ENCODE measurements around the gene GNA12. TPM values are rescaled to one million over a fixed set of nuclear protein-coding genes. Genes with fewer than 3 reads are reported as not detected.
"Not testable (repeated sequence)": the region's sequence is repeated elsewhere in the genome, so short reads cannot be mapped to it uniquely, and the experiment has no call there.

GNA12 gene
- polyA plus RNA-seq, 4 donors = 3.4 to 27.2 (median 14.5) TPM

DNA sequence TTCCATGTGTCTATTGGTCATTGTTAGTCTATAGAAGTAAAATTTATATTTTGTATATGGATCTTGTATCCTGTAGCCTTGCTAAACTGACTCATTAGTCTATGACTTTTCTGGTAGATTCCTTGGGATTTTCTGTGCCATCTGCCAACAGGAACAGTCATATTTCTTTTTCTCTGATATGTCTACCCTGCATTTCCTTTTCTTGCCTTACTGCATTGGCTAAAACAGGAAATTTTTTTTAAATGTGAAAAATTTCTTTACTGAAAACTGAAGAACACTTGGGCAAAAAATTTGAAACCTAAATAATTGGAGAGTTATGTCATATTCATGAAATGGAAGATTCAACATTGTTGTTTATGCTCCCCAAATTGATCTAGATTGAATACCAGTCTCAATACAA, 88.6 kb downstream of the GNA12 start:
- Histone ChIP-seq H3K4me1 (ENCODE audit: control insufficient read depth in 3 of 3, insufficient read depth in 2 of 3, low read depth in 1 of 3, low read length in 2 of 3) (peaks cover 3 to 32% (median 13%) of the 10 kb centered on the region in 3 donors), H3K9me3 (ENCODE audit: control insufficient read depth in 2 of 2, insufficient read depth in 1 of 2, low read depth in 1 of 2, low read length in 1 of 2) (no peaks in the 10 kb centered on the region), H3K27ac (ENCODE audit: low read depth in 1 of 3, low read length in 2 of 3) (no peak overlapping the region), H3K4me3 (ENCODE audit: low read depth in 1 of 3, low read length in 3 of 3) (no peak overlapping the region), H3K27me3 (ENCODE audit: control insufficient read depth in 3 of 3, insufficient read depth in 3 of 3, low read length in 3 of 3) (no peaks in the 10 kb centered on the region), H3K36me3 (ENCODE audit: control insufficient read depth in 3 of 3, insufficient read depth in 2 of 3, low read depth in 1 of 3, low read length in 3 of 3) (peaks cover 0 to 18% (median 0%) of the 10 kb centered on the region in 3 donors)
- no peak for FAIRE-seq
- DNase-seq = no peak

- H3K27ac ChIP-seq (ENCODE audit: low read depth in 1 of 3, low read length in 2 of 3) = no peak overlapping the region
- no peak for FAIRE-seq
- H3K27me3 ChIP-seq (ENCODE audit: control insufficient read depth in 3 of 3, insufficient read depth in 3 of 3, low read length in 3 of 3) = no peaks in the 10 kb centered on the region
- no peaks in the 10 kb centered on the region for H3K9me3 ChIP-seq (ENCODE audit: control insufficient read depth in 2 of 2, insufficient read depth in 1 of 2, low read depth in 1 of 2, low read length in 1 of 2)
- peaks cover 3 to 25% (median 13%) of the 10 kb centered on the region in 3 donors for H3K4me1 ChIP-seq (ENCODE audit: control insufficient read depth in 3 of 3, insufficient read depth in 2 of 3, low read depth in 1 of 3, low read length in 2 of 3)
- 96 to 98% (median 97%) methylated on average over 10 of the region's 10 CpGs for WGBS, 3 donors
- no peak overlapping the region for H3K4me3 ChIP-seq (ENCODE audit: low read depth in 1 of 3, low read length in 3 of 3)
- DNase-seq = no peak
- peaks cover 0 to 21% (median 0%) of the 10 kb centered on the region in 3 donors for H3K36me3 ChIP-seq (ENCODE audit: control insufficient read depth in 3 of 3, insufficient read depth in 2 of 3, low read depth in 1 of 3, low read length in 3 of 3)
Measured at GRCh38 chr7:2754912-2755311, 89.2 kb downstream of the GNA12 start.

- FAIRE-seq (no peak), DNase-seq (no peak)
- Histone ChIP-seq H3K36me3 (ENCODE audit: control insufficient read depth in 3 of 3, insufficient read depth in 2 of 3, low read depth in 1 of 3, low read length in 3 of 3) (peaks cover 0 to 21% (median 0%) of the 10 kb centered on the region in 3 donors), H3K4me3 (ENCODE audit: low read depth in 1 of 3, low read length in 3 of 3) (no peak overlapping the region), H3K4me1 (ENCODE audit: control insufficient read depth in 3 of 3, insufficient read depth in 2 of 3, low read depth in 1 of 3, low read length in 2 of 3) (peaks cover 3 to 17% (median 8%) of the 10 kb centered on the region in 3 donors), H3K27ac (ENCODE audit: low read depth in 1 of 3, low read length in 2 of 3) (no peak overlapping the region), H3K27me3 (ENCODE audit: control insufficient read depth in 3 of 3, insufficient read depth in 3 of 3, low read length in 3 of 3) (no peaks in the 10 kb centered on the region), H3K9me3 (ENCODE audit: control insufficient read depth in 2 of 2, insufficient read depth in 1 of 2, low read depth in 1 of 2, low read length in 1 of 2) (no peaks in the 10 kb centered on the region)
- 85 to 93% (median 89%) methylated on average over 5 of the region's 5 CpGs for WGBS, 3 donors
Measured at GRCh38 chr7:2754086-2754485, 90.0 kb downstream of the GNA12 start.

GRCh38 chr7:2753148-2753547, 91.0 kb downstream of the GNA12 start:
- Histone ChIP-seq H3K4me1 (ENCODE audit: control insufficient read depth in 3 of 3, insufficient read depth in 2 of 3, low read depth in 1 of 3, low read length in 2 of 3) (peaks cover 0 to 9% (median 4%) of the 10 kb centered on the region in 3 donors), H3K27ac (ENCODE audit: low read depth in 1 of 3, low read length in 2 of 3) (no peak overlapping the region), H3K36me3 (ENCODE audit: control insufficient read depth in 3 of 3, insufficient read depth in 2 of 3, low read depth in 1 of 3, low read length in 3 of 3) (peaks cover 0 to 21% (median 0%) of the 10 kb centered on the region in 3 donors), H3K9me3 (ENCODE audit: control insufficient read depth in 2 of 2, insufficient read depth in 1 of 2, low read depth in 1 of 2, low read length in 1 of 2) (no peaks in the 10 kb centered on the region), H3K27me3 (ENCODE audit: control insufficient read depth in 3 of 3, insufficient read depth in 3 of 3, low read length in 3 of 3) (no peaks in the 10 kb centered on the region), H3K4me3 (ENCODE audit: low read depth in 1 of 3, low read length in 3 of 3) (no peak overlapping the region)
- DNase-seq (no peak), FAIRE-seq (no peak)
- WGBS, 3 donors = 93 to 96% (median 95%) methylated on average over 3 of the region's 3 CpGs

DNA sequence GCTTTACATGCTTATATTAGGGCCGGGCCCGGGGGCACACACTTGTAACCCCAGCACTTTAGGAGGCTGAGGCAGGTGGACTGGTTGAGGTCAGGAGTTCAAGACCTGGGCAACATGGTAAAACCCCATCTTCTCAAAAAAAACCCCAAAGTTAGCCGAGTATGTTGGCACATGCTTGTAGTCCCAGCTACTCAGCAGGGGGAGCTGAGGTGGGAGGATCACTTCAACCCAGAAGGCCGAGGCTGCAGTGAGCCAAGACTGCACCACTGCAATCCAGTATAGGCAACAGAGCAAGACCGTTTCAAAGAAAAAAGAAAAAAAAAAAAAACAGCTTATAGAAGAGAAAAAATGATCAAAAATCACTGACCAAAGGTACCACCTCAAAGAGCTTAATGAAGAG, 93.0 kb downstream of the GNA12 start:
- peaks cover 0 to 9% (median 0%) of the 10 kb centered on the region in 3 donors for H3K36me3 ChIP-seq (ENCODE audit: control insufficient read depth in 3 of 3, insufficient read depth in 2 of 3, low read depth in 1 of 3, low read length in 3 of 3)
- H3K4me3 ChIP-seq (ENCODE audit: low read depth in 1 of 3, low read length in 3 of 3) = no peak overlapping the region
- H3K9me3 ChIP-seq (ENCODE audit: control insufficient read depth in 2 of 2, insufficient read depth in 1 of 2, low read depth in 1 of 2, low read length in 1 of 2) = no peaks in the 10 kb centered on the region
- 73 to 82% (median 80%) methylated on average over 5 of the region's 5 CpGs for WGBS, 3 donors
- no peak overlapping the region for H3K27ac ChIP-seq (ENCODE audit: low read depth in 1 of 3, low read length in 2 of 3)
- FAIRE-seq = no peak
- H3K27me3 ChIP-seq (ENCODE audit: control insufficient read depth in 3 of 3, insufficient read depth in 3 of 3, low read length in 3 of 3) = no peaks in the 10 kb centered on the region
- no peaks in the 10 kb centered on the region for H3K4me1 ChIP-seq (ENCODE audit: control insufficient read depth in 3 of 3, insufficient read depth in 2 of 3, low read depth in 1 of 3, low read length in 2 of 3)
- no peak for DNase-seq

DNA sequence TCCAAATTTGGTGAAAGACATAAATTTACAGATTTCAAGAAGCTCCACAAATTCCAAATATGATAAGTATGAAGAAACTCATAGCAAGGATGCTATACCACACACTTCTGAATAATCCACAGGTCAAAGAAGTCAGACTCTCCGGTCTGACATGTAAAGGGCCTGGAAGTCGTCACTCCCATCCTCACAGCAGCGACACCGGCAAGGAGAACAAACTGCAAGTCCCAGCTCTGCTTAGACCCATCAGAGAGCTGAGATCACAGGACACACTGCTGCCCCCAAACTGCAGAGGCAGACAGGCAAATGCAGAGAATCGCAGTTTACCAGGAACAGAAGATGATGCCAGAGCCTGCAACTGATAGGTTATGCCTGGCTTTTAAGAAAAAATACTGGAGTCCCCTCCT, 94.1 kb downstream of the GNA12 start:
- Histone ChIP-seq H3K9me3 (ENCODE audit: control insufficient read depth in 2 of 2, insufficient read depth in 1 of 2, low read depth in 1 of 2, low read length in 1 of 2) (peaks cover 0 to 2% of the 10 kb centered on the region in 2 donors), H3K36me3 (ENCODE audit: control insufficient read depth in 3 of 3, insufficient read depth in 2 of 3, low read depth in 1 of 3, low read length in 3 of 3) (peaks cover 0 to 9% (median 0%) of the 10 kb centered on the region in 3 donors), H3K4me3 (ENCODE audit: low read depth in 1 of 3, low read length in 3 of 3) (no peak overlapping the region), H3K4me1 (ENCODE audit: control insufficient read depth in 3 of 3, insufficient read depth in 2 of 3, low read depth in 1 of 3, low read length in 2 of 3) (no peaks in the 10 kb centered on the region), H3K27ac (ENCODE audit: low read depth in 1 of 3, low read length in 2 of 3) (no peak overlapping the region), H3K27me3 (ENCODE audit: control insufficient read depth in 3 of 3, insufficient read depth in 3 of 3, low read length in 3 of 3) (no peaks in the 10 kb centered on the region)
- 90 to 99% (median 98%) methylated on average over 5 of the region's 5 CpGs for WGBS, 3 donors
- DNase-seq (no peak), FAIRE-seq (no peak)

DNA sequence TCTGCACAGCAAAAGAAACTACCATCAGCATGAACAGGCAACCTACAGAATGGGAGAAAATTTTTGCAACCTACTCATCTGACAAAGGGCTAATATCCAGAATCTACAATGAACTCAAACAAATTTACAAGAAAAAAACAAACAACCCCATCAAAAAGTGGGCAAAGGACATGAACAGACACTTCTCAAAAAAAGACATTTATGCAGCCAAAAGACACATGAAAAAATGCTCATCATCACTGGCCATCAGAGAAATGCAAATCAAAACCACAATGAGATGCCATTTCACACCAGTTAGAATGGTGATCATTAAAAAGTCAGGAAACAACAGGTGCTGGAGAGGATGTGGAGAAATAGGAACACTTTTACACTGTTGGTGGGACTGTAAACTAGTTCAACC, 95.4 kb downstream of the GNA12 start:
- not testable (repeated sequence) for H3K36me3 ChIP-seq (ENCODE audit: control insufficient read depth in 3 of 3, insufficient read depth in 2 of 3, low read depth in 1 of 3, low read length in 3 of 3); FAIRE-seq; DNase-seq; H3K4me1 ChIP-seq (ENCODE audit: control insufficient read depth in 3 of 3, insufficient read depth in 2 of 3, low read depth in 1 of 3, low read length in 2 of 3); H3K4me3 ChIP-seq (ENCODE audit: low read depth in 1 of 3, low read length in 3 of 3); H3K9me3 ChIP-seq (ENCODE audit: control insufficient read depth in 2 of 2, insufficient read depth in 1 of 2, low read depth in 1 of 2, low read length in 1 of 2); H3K27me3 ChIP-seq (ENCODE audit: control insufficient read depth in 3 of 3, insufficient read depth in 3 of 3, low read length in 3 of 3); H3K27ac ChIP-seq (ENCODE audit: low read depth in 1 of 3, low read length in 2 of 3)

GRCh38 chr7:2743523-2744185, 100.5 kb downstream of the GNA12 start:
- not testable (repeated sequence) for DNase-seq; H3K9me3 ChIP-seq (ENCODE audit: control insufficient read depth in 2 of 2, insufficient read depth in 1 of 2, low read depth in 1 of 2, low read length in 1 of 2); FAIRE-seq; H3K27ac ChIP-seq (ENCODE audit: low read depth in 1 of 3, low read length in 2 of 3); H3K36me3 ChIP-seq (ENCODE audit: control insufficient read depth in 3 of 3, insufficient read depth in 2 of 3, low read depth in 1 of 3, low read length in 3 of 3); H3K4me3 ChIP-seq (ENCODE audit: low read depth in 1 of 3, low read length in 3 of 3); H3K4me1 ChIP-seq (ENCODE audit: control insufficient read depth in 3 of 3, insufficient read depth in 2 of 3, low read depth in 1 of 3, low read length in 2 of 3); H3K27me3 ChIP-seq (ENCODE audit: control insufficient read depth in 3 of 3, insufficient read depth in 3 of 3, low read length in 3 of 3)
- 90 to 93% (median 92%) methylated on average over 19 to 20 of the region's 20 CpGs for WGBS, 3 donors
